ENCODE results near the gene PPM1M.

- no peak for TF ChIP-seq RAD21 (IDR thresholded peaks at IDR 0.05; ENCODE audit: low read length)
- TF ChIP-seq, protein P1, sequence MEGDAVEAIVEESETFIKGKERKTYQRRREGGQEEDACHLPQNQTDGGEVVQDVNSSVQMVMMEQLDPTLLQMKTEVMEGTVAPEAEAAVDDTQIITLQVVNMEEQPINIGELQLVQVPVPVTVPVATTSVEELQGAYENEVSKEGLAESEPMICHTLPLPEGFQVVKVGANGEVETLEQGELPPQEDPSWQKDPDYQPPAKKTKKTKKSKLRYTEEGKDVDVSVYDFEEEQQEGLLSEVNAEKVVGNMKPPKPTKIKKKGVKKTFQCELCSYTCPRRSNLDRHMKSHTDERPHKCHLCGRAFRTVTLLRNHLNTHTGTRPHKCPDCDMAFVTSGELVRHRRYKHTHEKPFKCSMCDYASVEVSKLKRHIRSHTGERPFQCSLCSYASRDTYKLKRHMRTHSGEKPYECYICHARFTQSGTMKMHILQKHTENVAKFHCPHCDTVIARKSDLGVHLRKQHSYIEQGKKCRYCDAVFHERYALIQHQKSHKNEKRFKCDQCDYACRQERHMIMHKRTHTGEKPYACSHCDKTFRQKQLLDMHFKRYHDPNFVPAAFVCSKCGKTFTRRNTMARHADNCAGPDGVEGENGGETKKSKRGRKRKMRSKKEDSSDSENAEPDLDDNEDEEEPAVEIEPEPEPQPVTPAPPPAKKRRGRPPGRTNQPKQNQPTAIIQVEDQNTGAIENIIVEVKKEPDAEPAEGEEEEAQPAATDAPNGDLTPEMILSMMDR (IDR thresholded peaks at IDR 0.05), result no peak
- no peak for TF ChIP-seq ELF1 (IDR thresholded peaks at IDR 0.05)
- TF ChIP-seq GATA2 (CRISPR knock-in tag; IDR thresholded peaks at IDR 0.05), result no peak
- TF ChIP-seq POLR2AphosphoS5 (IDR thresholded peaks at IDR 0.05; ENCODE audit: low read depth, low read length), result no peak
- TF ChIP-seq RXRA (IDR thresholded peaks at IDR 0.05; ENCODE audit: borderline replicate concordance, low read depth), result no peak
- TF ChIP-seq RFX5 (IDR thresholded peaks at IDR 0.05; ENCODE audit: low read length), result no peak
- TF ChIP-seq NRF1 (IDR thresholded peaks at IDR 0.05; ENCODE audit: low read depth, low read length), result no peak
Observed at GRCh38 chr3:52242039-52242438, 3.5 kb upstream of the PPM1M start.

Data from SK-N-SH (cell line).